Brain pericyte (primary cell): ENCODE data around the gene CFAP74.

Source experiments
- DNase-seq: peaks from one replicate; pipeline ENCODE4 v3.0.0-alpha.2; 2012; ENCODE audit warnings: low read depth, low spot score

CFAP74 gene

GRCh38 chr1:1874901-1875300, 128.7 kb downstream of the CFAP74 start:
- no peak for DNase-seq

GRCh38 chr1:1873186-1873585, 130.4 kb downstream of the CFAP74 start:
- no peak for DNase-seq

GRCh38 chr1:1872329-1872994, 131.1 kb downstream of the CFAP74 start:
- DNase-seq: no peak
